Stimulated activated CD8-positive, alpha-beta memory T cell treated with anti-CD3 and anti-CD28 coated beads, Interleukin-12 subunit alpha, Interleukin-12 subunit beta, amount 100 ng/mL, for 24 hours (primary cell): Measurements from ENCODE around the gene HOXD1.
A peak's percentile ranks its signal among the peaks of the same experiment; 100 is the strongest.

ENCODE experiments used
- DNase-seq: peaks from one replicate; pipeline ENCODE4 v3.0.0-alpha.2; 2020; ENCODE audit errors: extremely low read depth

Gene HOXD1

DNA sequence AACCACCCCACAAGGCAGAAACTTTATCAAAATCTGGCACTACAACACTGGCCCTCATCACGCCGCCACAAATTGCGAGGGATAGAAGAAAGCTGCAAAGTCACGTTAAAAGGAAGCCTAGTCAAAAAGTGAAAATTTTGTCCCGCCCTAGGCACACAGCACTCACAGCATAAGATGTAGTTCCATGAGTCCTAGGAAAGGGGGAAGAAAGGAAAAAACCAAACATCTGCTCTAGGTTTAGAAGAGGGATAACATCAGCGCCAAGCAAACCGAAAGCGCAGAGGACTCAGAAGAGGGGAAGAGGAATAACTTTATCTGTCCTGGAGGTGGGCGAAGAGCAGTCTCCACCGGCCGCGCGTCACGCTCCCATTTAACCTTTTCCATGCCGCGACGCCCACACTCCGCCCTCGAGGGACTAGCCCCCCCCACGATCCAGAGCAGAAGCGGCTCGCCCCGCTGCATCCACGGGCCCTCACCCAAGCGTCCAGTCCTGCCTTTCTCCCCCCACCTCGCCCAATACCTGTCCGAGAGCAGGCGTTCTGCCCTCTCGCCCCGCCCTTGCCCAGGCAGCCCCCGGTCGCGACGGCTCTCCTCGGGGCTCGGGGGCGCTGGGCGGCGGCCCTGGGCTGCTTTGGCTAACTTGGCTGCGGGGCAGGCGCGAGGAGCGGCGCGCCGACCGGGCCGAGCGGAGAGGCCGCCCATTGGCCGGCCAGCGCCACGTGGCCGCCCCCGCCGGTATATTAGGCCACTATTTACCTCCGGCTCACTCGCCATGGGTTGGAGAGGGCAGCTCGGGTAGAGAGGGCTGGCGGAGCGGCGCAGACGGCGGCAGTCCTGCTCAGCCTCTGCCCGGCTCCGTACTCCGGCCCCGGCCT lies at the start of gene HOXD1:
Gene HOXD1 (plus strand): TSS at position 770 of the 875 bp plus-strand sequence. CDS start 134 bp downstream, outside the sequence.
- DNase-seq = no peak

DNA sequence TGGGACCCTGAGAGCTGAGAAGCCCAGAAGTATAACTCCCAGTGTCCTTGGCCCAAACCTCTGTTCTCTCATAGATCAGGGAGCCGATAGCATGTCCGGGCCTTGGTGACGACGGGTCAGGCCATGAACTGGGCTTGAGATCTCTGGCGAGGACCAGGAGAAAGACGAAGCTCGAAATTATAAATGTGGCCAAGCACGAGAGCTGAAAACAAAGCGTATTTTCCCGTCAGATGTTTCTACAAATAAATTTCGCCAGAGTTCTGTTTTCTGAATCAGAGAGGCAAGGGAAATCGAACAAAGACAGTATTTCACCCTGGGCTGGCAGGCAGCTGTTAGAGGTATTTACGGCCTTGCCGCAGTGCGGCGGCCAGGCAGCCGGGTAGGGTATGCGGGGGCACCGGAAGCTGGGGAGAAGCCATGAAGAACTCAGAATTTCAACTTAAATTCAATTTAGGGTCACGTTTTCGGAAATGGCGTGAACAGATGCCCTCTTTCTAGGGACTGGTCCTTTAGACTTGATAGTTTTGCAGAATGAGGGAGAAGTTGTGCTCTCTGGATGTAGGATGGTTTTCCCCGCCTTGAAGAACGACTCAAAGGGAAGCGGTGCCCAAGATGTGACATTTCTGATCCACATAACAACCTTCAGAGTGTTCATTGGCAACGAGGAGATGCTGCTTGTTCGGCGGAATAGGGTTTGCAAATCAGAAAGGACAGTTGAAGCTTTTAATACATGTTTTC lies 49.4 kb upstream of the HOXD1 start:
- no peak for DNase-seq

DNA sequence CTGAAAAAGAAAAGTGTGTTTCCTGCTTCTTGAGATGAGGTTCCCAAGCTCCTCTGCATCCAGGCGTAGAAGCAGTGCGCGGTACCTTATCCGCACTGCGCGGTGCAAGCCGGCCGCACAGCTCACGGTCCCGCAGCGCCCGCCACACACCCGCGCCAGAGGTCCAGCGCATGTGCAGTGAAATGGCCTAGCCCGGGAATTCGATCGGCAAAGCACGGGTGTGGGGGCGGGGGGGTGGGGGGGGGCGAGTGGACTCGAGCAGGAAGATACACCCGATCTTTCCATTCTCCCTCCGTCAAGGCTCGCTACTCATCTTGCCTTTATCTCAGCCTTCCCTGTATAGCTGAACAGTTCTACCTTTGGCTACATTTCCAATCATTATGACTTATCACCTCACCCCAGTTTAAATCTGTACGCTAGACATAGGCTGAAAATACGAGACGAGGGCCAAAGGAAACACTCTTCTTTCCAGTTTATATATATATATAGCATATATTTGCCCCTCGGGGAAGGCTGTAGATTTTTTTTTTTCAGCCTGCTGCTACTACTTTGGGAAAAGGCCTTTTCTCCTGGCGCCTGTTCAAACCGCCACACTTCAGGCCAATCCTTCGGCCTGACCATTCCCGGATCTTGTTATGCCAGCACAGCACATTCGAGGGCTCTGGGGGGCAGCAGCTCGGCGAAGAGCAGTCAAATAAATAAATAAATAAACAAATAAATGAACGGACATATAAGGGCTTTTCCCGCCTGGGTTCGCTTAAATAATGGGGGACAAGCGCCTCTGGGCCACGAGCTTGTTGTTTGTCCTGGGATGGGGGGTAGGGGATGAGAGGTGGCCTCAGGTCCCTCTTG lies 48.6 kb upstream of the HOXD1 start:
- no peak for DNase-seq

- DNase-seq = peak; percentile 40
Observed at GRCh38 chr2:176140513-176141317, 47.8 kb upstream of the HOXD1 start.

DNA sequence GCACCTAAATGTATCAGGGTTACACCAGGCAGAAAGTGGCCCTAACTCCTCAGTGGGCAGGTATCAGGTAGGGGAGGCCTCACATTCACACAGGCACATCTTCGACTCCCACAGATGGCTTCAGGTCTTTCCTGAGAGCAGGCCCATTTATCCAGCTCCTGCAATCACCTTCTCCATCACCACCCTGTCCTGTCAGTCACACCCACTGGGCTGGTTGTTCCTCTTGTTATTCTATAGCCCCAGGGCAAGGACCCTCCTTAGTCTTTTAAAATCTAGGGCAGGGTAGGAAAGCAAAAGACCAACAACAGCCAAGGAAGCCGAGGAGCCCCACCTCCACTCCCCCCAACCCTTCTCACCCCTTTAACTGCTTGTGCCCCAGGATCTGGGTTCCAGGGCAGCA lies 46.2 kb upstream of the HOXD1 start:
- DNase-seq = no peak

GRCh38 chr2:176145085-176145969 lies 43.1 kb upstream of the HOXD1 start:
- no peak for DNase-seq

- no peak for DNase-seq
Observed at GRCh38 chr2:176146101-176146500, 42.4 kb upstream of the HOXD1 start.

- DNase-seq = no peak
Observed at GRCh38 chr2:176146645-176147044, 41.8 kb upstream of the HOXD1 start.

- DNase-seq = no peak
Observed at GRCh38 chr2:176147210-176147799, 41.2 kb upstream of the HOXD1 start.

DNA sequence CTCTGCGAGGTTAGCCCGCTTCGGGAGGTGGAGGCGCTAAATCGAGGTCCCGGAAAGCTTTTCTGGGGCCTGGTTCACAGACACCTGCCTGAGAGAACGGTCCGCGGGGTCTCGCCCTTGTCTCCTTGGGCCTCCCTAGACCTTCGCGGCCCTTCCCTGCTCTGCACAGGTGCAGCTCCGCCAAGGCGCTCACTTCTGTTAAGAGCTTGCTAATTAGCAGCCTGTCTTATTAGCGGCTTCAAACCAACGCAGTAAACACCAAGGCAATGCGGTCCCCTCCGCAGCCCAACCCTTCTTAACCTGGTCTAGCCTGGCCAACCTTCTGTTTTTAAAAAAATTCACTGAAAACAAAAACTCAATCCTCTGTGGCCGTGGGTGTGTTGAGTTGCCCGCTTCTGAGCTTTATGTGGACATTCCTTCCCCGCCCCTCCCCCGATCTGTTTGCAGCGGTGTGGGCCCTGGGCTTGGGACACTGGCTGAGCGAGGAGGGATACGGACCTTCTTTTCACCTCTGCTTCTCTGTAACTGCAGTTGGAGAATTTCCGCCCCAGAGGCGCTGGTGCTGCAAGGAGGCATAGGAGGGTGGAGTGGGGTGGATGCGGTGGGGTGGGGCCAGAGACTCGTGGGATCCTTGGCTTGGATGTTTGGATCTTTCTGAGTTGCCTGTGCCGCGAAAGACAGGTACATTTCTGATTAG lies 40.5 kb upstream of the HOXD1 start:
- DNase-seq = no peak

DNA sequence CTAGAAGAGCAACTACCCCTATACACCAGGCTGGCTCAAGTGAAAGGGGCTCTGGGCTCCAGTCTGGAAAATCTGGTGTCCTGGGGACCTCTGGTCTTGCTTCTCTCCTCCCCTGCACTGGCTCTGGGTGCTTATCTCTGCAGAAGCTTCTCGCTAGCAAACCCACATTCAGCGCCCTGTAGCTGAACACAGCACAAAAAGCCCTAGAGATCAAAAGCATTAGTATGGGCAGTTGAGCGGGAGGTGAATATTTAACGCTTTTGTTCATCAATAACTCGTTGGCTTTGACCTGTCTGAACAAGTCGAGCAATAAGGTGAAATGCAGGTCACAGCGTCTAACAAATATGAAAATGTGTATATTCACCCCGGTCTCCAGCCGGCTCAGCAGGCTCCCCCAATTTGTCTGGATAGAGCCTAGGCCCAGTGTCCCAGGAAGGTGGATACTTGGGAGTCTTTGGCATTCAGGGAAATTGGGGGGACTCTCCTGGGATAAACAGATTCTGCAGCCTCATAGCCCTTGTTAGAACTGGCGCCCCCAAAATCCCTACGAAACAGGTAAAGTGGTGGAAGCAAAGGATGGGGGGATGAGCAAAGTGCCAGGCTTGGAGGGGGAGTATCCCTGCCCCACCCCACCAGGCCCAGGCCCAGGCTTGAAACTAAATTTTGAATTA lies 39.6 kb upstream of the HOXD1 start:
- no peak for DNase-seq

DNA sequence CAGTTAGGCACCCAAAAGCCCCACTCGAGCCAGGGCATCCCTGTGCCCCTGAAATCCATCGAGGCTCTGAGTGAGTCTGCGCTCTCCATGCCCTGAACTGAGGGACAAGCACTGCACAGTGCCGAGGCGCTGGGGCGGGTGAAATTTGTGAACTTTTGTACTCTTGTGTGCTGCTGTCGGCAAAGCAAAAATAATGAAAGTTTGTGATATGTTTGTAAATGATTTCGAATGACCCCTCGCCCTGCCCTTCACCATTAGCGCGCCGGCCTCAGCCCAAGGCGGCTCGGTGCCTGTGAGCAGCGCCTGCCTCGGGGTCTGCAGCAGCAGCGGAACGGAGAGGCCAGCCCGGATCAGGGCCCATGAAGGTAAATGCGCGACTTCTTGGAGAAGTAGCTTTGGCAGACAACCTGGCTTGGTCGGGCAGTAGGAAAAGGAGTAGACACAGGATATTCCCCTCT lies 39.0 kb upstream of the HOXD1 start:
- no peak for DNase-seq

GRCh38 chr2:176149939-176150583 lies 38.4 kb upstream of the HOXD1 start:
- no peak for DNase-seq

DNA sequence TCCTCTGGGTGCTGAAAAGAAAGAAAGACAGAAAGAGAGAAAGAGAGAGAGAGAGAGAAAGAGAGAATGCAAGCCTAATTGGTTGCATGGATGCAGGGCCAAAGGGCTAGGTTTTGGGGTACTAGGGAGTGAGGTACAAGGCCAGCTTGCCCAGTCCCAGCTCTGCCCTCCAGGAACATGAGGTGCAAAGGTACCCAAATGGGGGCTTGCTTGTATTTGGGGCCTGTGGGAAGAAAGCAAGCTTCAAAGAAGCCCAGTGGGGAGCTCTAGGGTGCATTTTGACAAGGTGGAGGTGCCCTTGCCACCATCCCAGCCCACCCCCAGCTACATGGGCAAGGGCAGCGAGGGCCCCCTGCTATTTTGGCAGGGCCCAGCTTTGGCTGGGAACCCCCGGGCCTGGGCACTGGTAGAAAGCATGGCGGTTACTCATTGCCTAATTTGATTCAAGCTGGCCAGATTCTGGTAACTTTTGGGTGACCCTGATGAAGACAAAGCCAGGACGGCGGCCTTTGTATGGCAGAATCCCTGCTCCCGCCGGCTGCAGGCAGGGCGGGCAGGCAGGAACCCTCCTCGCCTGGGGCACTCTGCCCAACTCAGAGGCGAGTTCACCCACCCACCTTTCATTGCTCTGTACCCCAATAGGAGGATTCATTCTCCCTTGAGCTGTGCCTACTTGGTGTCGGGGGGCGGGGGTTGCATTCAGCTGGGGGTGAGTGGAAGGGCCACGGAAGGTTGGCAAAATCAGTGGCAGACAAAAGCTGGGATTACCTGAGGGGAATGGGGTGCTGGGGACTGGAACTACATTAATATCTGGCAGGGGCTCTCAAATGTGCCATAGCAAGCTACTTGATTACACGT lies 37.7 kb upstream of the HOXD1 start:
- DNase-seq = no peak

DNA sequence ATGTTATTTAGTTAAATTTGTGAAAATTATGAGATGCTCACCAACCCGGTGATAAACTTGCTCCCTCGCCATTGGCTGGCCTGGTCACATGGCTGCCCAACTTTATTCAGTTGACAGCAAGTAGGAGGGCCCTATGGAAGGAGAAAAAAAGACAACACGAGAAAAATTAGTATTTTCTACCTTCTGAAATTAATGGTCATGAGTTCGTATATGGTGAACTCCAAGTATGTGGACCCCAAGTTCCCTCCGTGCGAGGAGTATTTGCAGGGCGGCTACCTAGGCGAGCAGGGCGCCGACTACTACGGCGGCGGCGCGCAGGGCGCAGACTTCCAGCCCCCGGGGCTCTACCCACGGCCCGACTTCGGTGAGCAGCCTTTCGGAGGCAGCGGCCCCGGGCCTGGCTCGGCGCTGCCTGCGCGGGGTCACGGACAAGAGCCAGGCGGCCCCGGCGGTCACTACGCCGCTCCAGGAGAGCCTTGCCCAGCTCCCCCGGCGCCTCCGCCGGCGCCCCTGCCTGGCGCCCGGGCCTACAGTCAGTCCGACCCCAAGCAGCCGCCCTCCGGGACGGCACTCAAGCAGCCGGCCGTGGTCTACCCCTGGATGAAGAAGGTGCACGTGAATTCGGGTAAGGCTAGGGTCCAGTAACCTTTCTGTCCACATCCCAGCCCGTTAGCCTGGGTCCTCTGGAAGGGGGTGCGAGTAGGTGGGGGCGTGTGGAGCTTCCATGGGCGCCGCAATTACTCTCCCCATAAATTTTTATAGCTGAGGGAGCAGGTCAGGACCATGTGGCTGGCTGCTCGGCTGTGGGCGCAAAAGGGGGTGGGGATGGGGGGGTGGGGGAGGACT lies 36.8 kb upstream of the HOXD1 start, which contains the start of gene HOXD4:
Gene HOXD4 (plus strand): TSS at position 109 of the 846 bp plus-strand sequence. CDS start 84 bp downstream, at position 193.
- DNase-seq = no peak
